Effector memory CD4-positive, alpha-beta T cell (primary cell): ENCODE data around the gene MVP.
A peak's percentile ranks its signal among the peaks of the same experiment; 100 is the strongest.
"Not testable (repeated sequence)": the region's sequence is repeated elsewhere in the genome, so short reads cannot be mapped to it uniquely, and the experiment has no call there.

Source experiments
- DNase-seq, 3 donors: peaks; one replicate each; pipeline ENCODE4 v3.0.0-alpha.2; 2020
- H3K27ac ChIP-seq: 2 replicates; pipeline ENCODE4 v1.7.0; 2013; ENCODE audit warnings: mild to moderate bottlenecking, low read length, moderate library complexity; ENCODE audit not compliant: insufficient read depth, poor library complexity, severe bottlenecking
- H3K27me3 ChIP-seq: replicated peaks from 2 replicates; pipeline ENCODE4 v1.7.0; 2013; ENCODE audit warnings: mild to moderate bottlenecking, low read length; ENCODE audit not compliant: insufficient read depth, control insufficient read depth, poor library complexity, severe bottlenecking
- H3K36me3 ChIP-seq: 2 replicates; pipeline ENCODE4 v1.7.0; 2013; ENCODE audit warnings: mild to moderate bottlenecking, low read length, moderate library complexity; ENCODE audit not compliant: control insufficient read depth, insufficient read depth
- H3K4me1 ChIP-seq: 2 replicates; pipeline ENCODE4 v1.7.0; 2013; ENCODE audit warnings: low read length, mild to moderate bottlenecking; ENCODE audit not compliant: control insufficient read depth, insufficient read depth, poor library complexity, severe bottlenecking
- H3K4me3 ChIP-seq: 2 replicates; pipeline ENCODE4 v1.7.0; 2013; ENCODE audit warnings: low read length, low read depth, mild to moderate bottlenecking; ENCODE audit not compliant: insufficient read depth, poor library complexity, severe bottlenecking
- H3K9me3 ChIP-seq: 2 replicates; pipeline ENCODE4 v1.7.0; 2013; ENCODE audit warnings: mild to moderate bottlenecking, low read length, moderate library complexity; ENCODE audit not compliant: control insufficient read depth
- total RNA-seq, 3 donors: gene quantifications; one replicate each; lab custom pipeline; 2026; lab: John Stamatoyannopoulos, UW

The MVP gene
- total RNA-seq: 166 to 221 (median 211) reads per million in 3 donors

GRCh38 chr16:29820271-29820701 is at the start of gene MVP:
Gene MVP (plus strand): TSS chr16:29820462. CDS start chr16:29830550, 10,088 bp downstream.
- Histone ChIP-seq H3K9me3 (no peaks in the 10 kb centered on the region), H3K4me3 (peak within 1 kb of the TSS; percentile 57), H3K36me3 (peaks cover 13% of the 10 kb centered on the region), H3K27ac (peak within 1 kb of the TSS; percentile 87), H3K27me3 (no peaks in the 10 kb centered on the region), H3K4me1 (peaks cover 64% of the 10 kb centered on the region)
- peak in 1 of 3 donors; percentile 27 for DNase-seq

GRCh38 chr16:29772330-29772729 is 47.9 kb upstream of the MVP start:
- DNase-seq, H3K4me1 ChIP-seq, H3K27ac ChIP-seq, H3K9me3 ChIP-seq, H3K27me3 ChIP-seq, H3K4me3 ChIP-seq, H3K36me3 ChIP-seq: not testable (repeated sequence)

- Histone ChIP-seq H3K27me3 (no peaks in the 10 kb centered on the region), H3K4me1 (no peaks in the 10 kb centered on the region), H3K9me3 (no peaks in the 10 kb centered on the region), H3K4me3 (no peak overlapping the region), H3K36me3 (no peaks in the 10 kb centered on the region), H3K27ac (no peak overlapping the region)
- no peak for DNase-seq
Observed at GRCh38 chr16:29774730-29775129, 45.5 kb upstream of the MVP start.

DNA sequence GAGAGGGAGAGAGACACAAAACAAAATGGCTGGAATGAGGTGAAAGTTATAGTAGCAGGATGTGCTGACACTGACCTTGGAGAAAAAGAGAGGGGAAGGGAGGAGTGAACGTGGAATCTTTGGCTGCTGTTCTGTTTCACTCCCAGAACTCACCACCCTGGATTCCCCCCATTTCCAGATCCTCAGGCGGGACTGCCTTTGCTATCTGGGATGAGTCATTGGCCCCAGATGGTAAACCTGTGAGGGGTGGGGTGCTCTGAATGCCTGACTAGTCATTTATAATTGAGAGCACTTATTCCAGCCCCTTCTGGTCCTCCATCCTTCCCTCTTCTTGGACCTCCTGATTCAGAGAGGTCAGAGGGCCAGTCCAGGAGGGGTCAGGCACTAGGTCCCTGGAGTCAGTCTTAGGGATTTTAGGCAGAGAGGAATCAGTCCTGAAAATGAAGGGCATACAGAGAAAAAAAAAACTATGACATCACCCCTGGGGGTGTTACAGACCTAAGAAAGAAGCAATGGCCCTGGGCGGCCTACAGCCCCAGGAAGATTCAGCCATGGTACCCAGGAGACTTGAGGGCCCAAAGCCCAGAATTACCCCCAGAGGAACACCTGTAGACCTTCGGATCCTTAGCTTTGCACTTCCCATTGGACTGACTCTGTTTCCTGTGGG is 44.4 kb upstream of the MVP start:
- Histone ChIP-seq H3K9me3 (no peaks in the 10 kb centered on the region), H3K36me3 (no peaks in the 10 kb centered on the region), H3K4me3 (no peak overlapping the region), H3K27ac (no peak overlapping the region), H3K4me1 (no peaks in the 10 kb centered on the region), H3K27me3 (no peaks in the 10 kb centered on the region)
- DNase-seq: no peak

GRCh38 chr16:29777576-29778350 is 42.5 kb upstream of the MVP start, which contains the start of gene ZG16:
Gene ZG16 (plus strand): TSS chr16:29778256. CDS start chr16:29779267, 1,011 bp downstream.
- no peaks in the 10 kb centered on the region for H3K9me3 ChIP-seq
- H3K4me3 ChIP-seq: no peak within 1 kb of the TSS
- H3K27me3 ChIP-seq: no peaks in the 10 kb centered on the region
- H3K4me1 ChIP-seq: no peaks in the 10 kb centered on the region
- no peaks in the 10 kb centered on the region for H3K36me3 ChIP-seq
- DNase-seq: no peak
- H3K27ac ChIP-seq: no peak within 1 kb of the TSS

DNA sequence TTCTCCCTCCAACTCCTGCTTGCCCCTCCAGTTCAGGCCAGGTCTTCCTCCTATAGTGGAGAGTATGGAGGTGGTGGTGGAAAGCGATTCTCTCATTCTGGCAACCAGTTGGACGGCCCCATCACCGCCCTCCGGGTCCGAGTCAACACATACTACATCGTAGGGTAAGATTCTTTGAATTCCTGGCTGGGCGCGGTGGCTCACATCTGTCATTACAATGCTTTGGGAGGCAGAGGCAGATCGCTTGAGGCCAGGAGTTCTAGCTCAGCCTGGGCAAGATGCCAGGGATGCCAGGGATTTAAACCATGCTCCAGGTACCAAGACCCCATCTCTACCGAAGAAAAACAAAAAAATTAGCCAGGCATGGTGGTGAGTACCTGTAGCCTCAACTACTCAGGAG is 40.8 kb upstream of the MVP start:
- H3K9me3 ChIP-seq: no peaks in the 10 kb centered on the region
- no peaks in the 10 kb centered on the region for H3K36me3 ChIP-seq
- H3K27me3 ChIP-seq: no peaks in the 10 kb centered on the region
- no peak overlapping the region for H3K27ac ChIP-seq
- H3K4me3 ChIP-seq: no peak overlapping the region
- no peaks in the 10 kb centered on the region for H3K4me1 ChIP-seq
- DNase-seq: no peak

- not testable (repeated sequence) for H3K36me3 ChIP-seq, H3K4me3 ChIP-seq, DNase-seq, H3K27ac ChIP-seq, H3K27me3 ChIP-seq, H3K9me3 ChIP-seq, H3K4me1 ChIP-seq
Observed at GRCh38 chr16:29783094-29783953, 36.9 kb upstream of the MVP start.

GRCh38 chr16:29784157-29784556 is 36.1 kb upstream of the MVP start:
- Histone ChIP-seq H3K36me3 (no peaks in the 10 kb centered on the region), H3K4me1 (peaks cover 5% of the 10 kb centered on the region), H3K27ac (no peak overlapping the region), H3K4me3 (no peak overlapping the region), H3K9me3 (no peaks in the 10 kb centered on the region), H3K27me3 (no peaks in the 10 kb centered on the region)
- no peak for DNase-seq

DNA sequence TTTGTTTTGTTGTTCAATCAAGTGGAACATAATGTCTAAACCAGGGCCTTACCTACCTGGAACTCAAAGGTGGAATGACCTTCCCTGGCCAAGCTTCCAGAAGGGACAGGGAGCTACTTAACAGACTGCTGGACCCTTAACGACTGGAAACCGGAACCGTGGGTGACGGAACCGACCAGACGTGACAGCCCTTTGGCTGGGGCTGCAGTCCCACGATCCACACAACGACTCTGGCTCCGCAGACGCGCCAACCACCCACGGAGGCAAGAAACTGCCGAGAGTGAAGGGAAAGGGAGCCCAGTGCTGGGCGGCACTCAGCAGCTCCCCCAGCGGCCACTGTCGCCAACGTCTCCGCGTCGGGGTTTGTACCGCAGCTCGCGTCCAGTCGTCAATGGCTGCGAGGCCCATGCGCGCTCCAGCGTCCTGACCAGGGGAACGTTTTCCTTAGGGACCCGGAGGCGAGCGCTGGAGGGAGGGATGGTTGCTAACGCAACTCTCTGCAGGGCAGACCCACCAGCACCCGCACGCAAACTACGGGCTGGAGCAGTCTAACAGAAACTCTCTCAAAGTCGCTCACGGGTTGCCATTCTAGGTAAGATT is 35.3 kb upstream of the MVP start:
- Histone ChIP-seq H3K27me3 (no peaks in the 10 kb centered on the region), H3K4me3 (no peak overlapping the region), H3K36me3 (no peaks in the 10 kb centered on the region), H3K4me1 (peaks cover 10% of the 10 kb centered on the region), H3K27ac (no peak overlapping the region), H3K9me3 (no peaks in the 10 kb centered on the region)
- peak; percentile 47 to 56 (median 51) for DNase-seq
